Astrocyte of the spinal cord (primary cell): ENCODE measurements around the gene TMEM181.

Experiments
- DNase-seq: peaks from one replicate; pipeline ENCODE4 v3.0.0; 2011; ENCODE audit warnings: low read depth, low spot score
- H3K4me3 ChIP-seq: 2 replicates; pipeline ENCODE4 v1.5.1; 2011; ENCODE audit warnings: low read depth, mild to moderate bottlenecking, low read length, moderate library complexity
- in situ Hi-C: cut with HindIII; loops from 2 replicates; pipeline ENCODE4 v1.10.0; 2017; ENCODE audit warnings: low sequenced_read_pairs
- TF ChIP-seq, protein P1 (sequence below): IDR thresholded peaks from 2 replicates; pipeline ENCODE4 v1.5.1; 2012; ENCODE audit warnings: low read depth, mild to moderate bottlenecking, low read length, inconsistent platforms

The TMEM181 gene

DNA sequence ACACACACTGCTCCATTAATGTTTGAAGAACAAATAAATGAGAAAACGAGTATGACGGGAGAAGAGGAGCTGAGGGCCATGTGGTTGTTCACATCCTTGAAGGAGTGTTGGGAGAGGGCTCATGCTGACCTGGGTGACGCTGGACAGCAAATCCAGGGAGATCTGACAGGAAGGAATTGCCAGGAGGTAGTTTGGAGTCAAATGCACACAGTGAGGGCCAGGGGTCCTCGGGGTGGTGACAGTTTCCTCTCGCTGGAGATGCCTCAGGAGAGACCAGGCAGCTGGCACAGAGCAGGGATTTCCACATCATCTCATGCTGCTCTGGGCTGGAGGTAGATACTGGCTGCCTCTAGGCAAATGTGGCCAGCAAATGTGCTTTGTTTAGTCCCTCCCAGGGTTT is 2.0 kb upstream of the TMEM181 start:
- no peak for DNase-seq
- TF ChIP-seq, protein P1, sequence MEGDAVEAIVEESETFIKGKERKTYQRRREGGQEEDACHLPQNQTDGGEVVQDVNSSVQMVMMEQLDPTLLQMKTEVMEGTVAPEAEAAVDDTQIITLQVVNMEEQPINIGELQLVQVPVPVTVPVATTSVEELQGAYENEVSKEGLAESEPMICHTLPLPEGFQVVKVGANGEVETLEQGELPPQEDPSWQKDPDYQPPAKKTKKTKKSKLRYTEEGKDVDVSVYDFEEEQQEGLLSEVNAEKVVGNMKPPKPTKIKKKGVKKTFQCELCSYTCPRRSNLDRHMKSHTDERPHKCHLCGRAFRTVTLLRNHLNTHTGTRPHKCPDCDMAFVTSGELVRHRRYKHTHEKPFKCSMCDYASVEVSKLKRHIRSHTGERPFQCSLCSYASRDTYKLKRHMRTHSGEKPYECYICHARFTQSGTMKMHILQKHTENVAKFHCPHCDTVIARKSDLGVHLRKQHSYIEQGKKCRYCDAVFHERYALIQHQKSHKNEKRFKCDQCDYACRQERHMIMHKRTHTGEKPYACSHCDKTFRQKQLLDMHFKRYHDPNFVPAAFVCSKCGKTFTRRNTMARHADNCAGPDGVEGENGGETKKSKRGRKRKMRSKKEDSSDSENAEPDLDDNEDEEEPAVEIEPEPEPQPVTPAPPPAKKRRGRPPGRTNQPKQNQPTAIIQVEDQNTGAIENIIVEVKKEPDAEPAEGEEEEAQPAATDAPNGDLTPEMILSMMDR = no peak
- H3K4me3 ChIP-seq = no peak overlapping the region
- in situ Hi-C loops = no loop called here

DNA sequence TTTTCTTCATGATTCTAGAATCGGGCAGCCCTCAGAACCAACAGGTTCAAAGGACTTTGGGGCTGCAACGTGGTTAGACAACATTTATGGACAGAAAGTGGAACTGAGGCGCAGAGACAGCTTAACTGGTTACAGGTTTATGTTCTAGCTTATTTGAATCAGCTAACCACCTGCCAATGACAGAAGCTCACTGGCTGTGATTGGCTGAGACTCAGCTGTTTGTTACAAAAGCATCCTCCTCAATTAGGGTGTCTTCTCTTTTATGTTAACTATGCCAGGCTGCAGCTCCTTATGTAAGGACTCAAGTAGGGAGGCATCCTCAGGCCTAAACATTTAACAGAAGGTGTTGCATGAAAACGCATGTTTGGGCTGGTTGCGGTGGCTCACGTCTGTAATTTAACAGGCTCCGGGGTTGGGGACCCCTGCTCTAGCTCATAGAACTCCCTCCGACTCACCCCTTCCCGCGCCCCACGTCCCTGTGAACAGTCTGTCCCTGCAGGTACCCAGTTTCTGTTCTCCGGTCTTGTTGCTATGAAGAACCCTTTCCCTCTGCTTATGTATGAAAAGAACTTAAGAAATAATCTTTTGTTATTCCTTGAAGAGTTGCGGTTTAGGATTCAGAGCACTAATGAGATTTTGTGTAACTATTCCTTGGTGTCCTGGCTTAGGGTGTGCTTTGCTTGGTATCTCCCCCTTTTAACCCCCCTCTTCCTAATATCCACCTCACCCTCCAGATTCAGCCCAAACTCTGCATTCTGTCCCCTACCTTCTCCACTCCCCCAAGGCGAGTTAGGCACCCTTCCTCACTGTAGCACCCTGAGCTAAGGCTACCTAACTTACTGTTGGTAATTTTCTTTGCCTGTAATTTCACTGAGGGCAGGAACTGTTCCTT is 1.2 kb upstream of the TMEM181 start:
- in situ Hi-C loops = no loop called here
- TF ChIP-seq, protein P1 = no peak
- no peak overlapping the region for H3K4me3 ChIP-seq
- no peak for DNase-seq

DNA sequence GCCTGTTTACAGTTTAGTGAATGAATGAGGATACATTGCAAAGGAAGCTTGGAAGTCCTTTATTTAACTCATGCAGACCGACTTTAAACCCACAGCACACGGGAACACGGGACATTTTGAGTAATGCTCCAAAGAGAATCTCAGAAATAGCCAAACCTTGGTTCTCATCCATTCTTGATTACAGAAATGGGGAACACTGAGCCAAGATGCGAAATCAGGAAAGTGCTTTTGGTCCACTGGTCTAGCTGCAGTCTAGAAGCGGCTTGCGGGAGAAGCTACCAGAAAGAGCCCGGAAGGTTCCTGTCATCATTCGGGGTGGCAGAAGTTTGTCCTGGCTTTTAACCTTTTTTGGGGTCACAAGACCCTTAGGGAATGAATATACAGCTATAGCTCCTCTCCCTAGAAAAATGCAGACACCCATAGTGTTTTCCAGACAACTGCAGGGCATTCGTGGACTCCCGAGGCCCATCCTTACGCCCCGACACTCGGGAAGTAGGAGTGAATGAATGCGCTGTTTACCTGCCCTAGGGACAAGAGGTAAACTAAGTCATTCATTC is 475 bp upstream of the TMEM181 start:
- TF ChIP-seq, protein P1 = no peak
- H3K4me3 ChIP-seq = peak overlapping the region; percentile 47
- in situ Hi-C loops = no loop called here
- no peak for DNase-seq

DNA sequence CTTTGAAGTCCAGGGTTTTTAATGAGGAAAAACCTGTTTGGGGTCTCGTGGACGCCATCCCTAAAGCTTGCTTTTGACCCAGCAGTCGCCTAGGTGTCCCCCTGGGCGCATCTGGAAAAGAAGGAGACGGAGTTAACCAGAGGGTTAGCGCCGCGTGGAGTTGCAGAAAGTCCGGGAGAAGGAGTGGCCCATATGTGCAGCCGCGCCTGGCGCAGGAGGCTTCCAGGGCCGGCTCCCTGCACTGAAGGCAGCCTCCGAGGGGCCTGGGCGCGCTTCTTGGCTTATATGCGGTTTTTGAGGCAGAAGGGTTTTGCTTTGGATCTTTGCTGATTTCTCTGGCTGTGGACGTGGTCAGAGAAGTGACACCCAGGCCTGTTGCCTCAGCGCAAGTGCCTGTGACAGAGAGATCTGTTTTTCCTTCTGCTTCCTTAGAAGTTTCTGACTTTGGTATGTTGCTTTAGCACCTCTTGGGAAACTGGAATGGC is 987 bp downstream of the TMEM181 start:
- peak overlapping the region; percentile 54 for H3K4me3 ChIP-seq
- in situ Hi-C loops = no loop called here
- no peak for DNase-seq
- TF ChIP-seq, protein P1 = no peak

DNA sequence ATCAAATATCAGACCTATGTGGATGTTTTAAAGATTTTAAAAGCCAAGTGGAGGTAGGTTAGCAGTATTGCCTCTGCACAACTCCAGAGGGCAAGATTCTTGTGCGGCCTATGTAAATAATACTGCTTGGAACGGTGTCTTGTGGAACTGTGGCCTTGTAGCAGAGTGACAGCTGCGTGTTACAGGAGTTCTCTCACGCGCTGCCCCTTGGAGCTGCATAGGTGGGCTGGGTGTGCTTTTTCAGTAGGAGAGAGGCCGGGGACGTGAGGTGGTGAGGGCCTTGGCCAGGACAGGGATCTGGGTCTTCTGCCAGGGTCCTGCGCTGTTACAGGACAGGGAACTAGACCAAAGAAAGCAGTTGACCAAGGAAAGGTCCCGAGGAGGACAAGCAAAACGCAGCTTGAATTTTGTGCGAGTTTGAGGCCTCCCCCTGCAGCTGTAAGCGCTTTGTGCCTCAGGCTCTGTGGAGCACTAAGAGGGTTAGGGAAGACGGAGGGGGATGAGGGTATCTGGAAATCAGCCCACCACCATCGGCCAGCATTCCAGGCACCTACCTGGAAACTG is 1.5 kb downstream of the TMEM181 start:
- peak overlapping the region; percentile 54 for H3K4me3 ChIP-seq
- in situ Hi-C loops = no loop called here
- DNase-seq = no peak
- TF ChIP-seq, protein P1 = no peak

DNA sequence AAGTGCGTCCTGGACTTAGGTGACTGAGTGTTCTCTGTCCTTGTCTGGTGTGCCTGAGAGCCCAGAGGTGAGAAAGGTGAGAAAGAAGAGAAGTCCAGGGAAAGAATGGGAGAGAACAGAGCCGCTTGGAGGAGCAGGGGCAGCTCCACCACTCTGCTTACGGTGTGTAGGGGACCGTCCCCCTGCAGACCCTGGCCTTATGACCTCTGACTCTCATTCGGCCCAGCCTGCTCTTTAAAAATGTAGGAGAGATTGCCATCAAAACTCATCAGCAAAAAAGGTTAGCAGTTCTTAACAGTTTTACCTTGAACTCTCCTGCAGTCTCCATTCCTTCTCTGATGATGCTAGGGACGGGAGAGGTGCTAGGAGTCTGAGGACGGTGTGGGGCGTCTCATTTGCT is 2.0 kb downstream of the TMEM181 start:
- in situ Hi-C loops = no loop called here
- DNase-seq = no peak
- H3K4me3 ChIP-seq = no peak overlapping the region
- TF ChIP-seq, protein P1 = no peak
